Panc1 (cell line): Measurements from ENCODE around the gene IFT122. TPM values are rescaled to one million over a fixed set of nuclear protein-coding genes. Genes with fewer than 3 reads are reported as not detected.
"Not testable (repeated sequence)": the region's sequence is repeated elsewhere in the genome, so short reads cannot be mapped to it uniquely, and the experiment has no call there.

Source experiments
- ATAC-seq: fragments of 200-7000 bp; cut with Tn5 transposase; 2 replicates; pipeline ENCODE4 v1.9.1; 2020; ENCODE audit warnings: mild to moderate bottlenecking, moderate library complexity
- BruUV-seq: library from RNA; stranded (reverse); fragments of 400-500 nt; replicated peaks from 2 replicates; lab custom pipeline; 2021; lab: Mats Ljungman, UMichigan
- CTCF ChIA-PET: fragments of 300-600 bp; sonication (Branson Sonifier 250); formaldehyde crosslinking; loops from one replicate; lab custom pipeline; 2022; ENCODE audit warnings: antibody characterized with exemption; lab: Charles Lee
- POLR2A ChIA-PET: fragments of 300-600 bp; sonication (Branson Sonifier 250); formaldehyde crosslinking; loops from one replicate; lab custom pipeline; 2022; ENCODE audit warnings: antibody characterized with exemption; lab: Charles Lee
- DNase-seq: peaks from one replicate; pipeline ENCODE4 v3.0.0-alpha.2; 2010; ENCODE audit warnings: low read depth, low spot score
- H3K27ac ChIP-seq: 2 replicates; pipeline ENCODE4 v1.5.1; 2011; ENCODE audit warnings: mild to moderate bottlenecking, low read length, inconsistent platforms
- H3K27me3 ChIP-seq: fragments of 200-500 bp; sonication (Bioruptor generic); 2 replicates; pipeline ENCODE4 v1.6.0; 2014; ENCODE audit warnings: low read length, inconsistent platforms; ENCODE audit not compliant: control insufficient read depth, insufficient read depth
- H3K36me3 ChIP-seq: fragments of 200-500 bp; sonication (Bioruptor generic); 2 replicates; pipeline ENCODE4 v1.5.1; 2014; ENCODE audit warnings: inconsistent platforms, mild to moderate bottlenecking, low read length, moderate library complexity; ENCODE audit not compliant: control insufficient read depth, insufficient read depth
- H3K4me1 ChIP-seq: 2 replicates; pipeline ENCODE4 v1.5.1; 2011; ENCODE audit warnings: inconsistent platforms, mild to moderate bottlenecking, low read length, moderate library complexity; ENCODE audit not compliant: control insufficient read depth, insufficient read depth
- H3K4me3 ChIP-seq, 2 experiments: 2 replicates each; pipeline ENCODE4 v1.5.1; 2011 to 2012; ENCODE audit warnings: low read depth in 2 of 2, low read length in 2 of 2, mild to moderate bottlenecking in 2 of 2, inconsistent platforms in 1 of 2, moderate library complexity in 1 of 2
- H3K9me3 ChIP-seq: fragments of 200-500 bp; sonication (Bioruptor generic); 2 replicates; pipeline ENCODE4 v1.5.1; 2014; ENCODE audit warnings: low read depth, mild to moderate bottlenecking, inconsistent platforms, low read length, moderate library complexity; ENCODE audit not compliant: control insufficient read depth, insufficient read depth
- CTCF ChIP-seq: fragments of 450-650 bp; IDR thresholded peaks from 2 replicates; pipeline ENCODE4 v1.5.1; 2017; ENCODE audit warnings: mild to moderate bottlenecking
- POLR2AphosphoS5 ChIP-seq: IDR thresholded peaks from 2 replicates; pipeline ENCODE4 v1.6.1; 2012; ENCODE audit warnings: mild to moderate bottlenecking, low read depth, low read length, moderate library complexity
- SIN3A ChIP-seq: IDR thresholded peaks from 2 replicates; pipeline ENCODE4 v1.6.1; 2012; ENCODE audit warnings: low read depth, mild to moderate bottlenecking, low read length, moderate library complexity, borderline replicate concordance; ENCODE audit not compliant: insufficient read depth
- TCF7L2 ChIP-seq: IDR thresholded peaks from 2 replicates; pipeline ENCODE4 v1.6.1; 2011; ENCODE audit warnings: mild to moderate bottlenecking, low read depth, low read length, inconsistent platforms
- in situ Hi-C: cut with HindIII; loops from 2 replicates; pipeline ENCODE4 v1.10.0; 2016; ENCODE audit warnings: low sequenced_read_pairs, low pct_unique_long_range_greater_than_20kb
- intact Hi-C: fragments of 100-400 bp; cut with micrococcal nuclease; formaldehyde crosslinking; loops from one replicate; pipeline ENCODE4 v1.10.0; 2022; ENCODE audit not compliant: unreplicated experiment
- total RNA-seq: library from RNA; stranded (reverse); gene quantifications from one replicate; pipeline ENCODE4 v1.2.1, GENCODE V29; 2021; ENCODE audit not compliant: unreplicated experiment
- TF ChIP-seq, protein P1 (sequence below), 2 experiments: IDR thresholded peaks; 2 replicates each; pipeline ENCODE4 v1.6.1; 2011 to 2012; ENCODE audit warnings: low read depth in 2 of 2, control low read depth in 1 of 2, low read length in 1 of 2, mild to moderate bottlenecking in 1 of 2, moderate library complexity in 1 of 2; ENCODE audit not compliant: insufficient read depth in 1 of 2

Gene IFT122
- total RNA-seq, 1 experiment from 2014 or later, result 52.4 TPM

DNA sequence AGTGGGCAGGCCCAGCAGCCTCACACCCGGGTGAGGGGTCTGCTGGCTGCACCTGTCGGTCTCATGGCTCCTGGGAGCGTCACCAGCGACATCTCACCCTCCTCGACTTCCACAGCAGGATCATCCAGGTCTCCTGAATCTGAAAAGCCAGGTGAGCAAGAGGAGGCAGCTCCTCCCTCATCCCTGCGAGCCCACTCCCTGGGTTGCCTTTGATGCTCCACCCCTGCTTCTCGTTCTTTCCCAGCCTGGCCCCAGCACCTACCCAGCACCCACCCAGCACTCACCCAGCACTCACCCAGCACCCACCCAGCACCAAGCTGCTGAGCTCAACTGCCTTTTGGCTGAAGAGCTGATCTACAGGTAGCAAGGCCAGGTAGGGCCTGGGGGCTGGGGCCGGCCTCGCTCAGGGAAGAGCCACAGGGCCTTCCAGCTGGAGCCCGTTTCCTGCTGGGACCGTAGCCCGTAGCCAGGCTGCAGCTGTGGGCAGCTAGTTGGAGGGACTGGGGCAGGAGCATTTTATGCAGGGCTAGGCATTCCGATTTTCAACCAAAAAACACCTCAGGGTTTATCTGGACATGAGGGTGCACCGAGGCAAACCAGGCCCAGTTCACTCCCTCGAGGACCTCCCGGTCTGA lies 103.2 kb downstream of the IFT122 start, which contains the start of gene H1-8:
Gene H1-8 (plus strand): TSS at position 20 of the 635 bp plus-strand sequence. CDS start 44 bp downstream, at position 64.
- intact Hi-C loops, result no loop called here
- H3K4me1 ChIP-seq, result no peaks in the 10 kb centered on the region
- H3K27me3 ChIP-seq, result no peaks in the 10 kb centered on the region
- TF ChIP-seq SIN3A (no peak), TCF7L2 (no peak), CTCF (no peak), POLR2AphosphoS5 (no peak)
- TF ChIP-seq, protein P1, sequence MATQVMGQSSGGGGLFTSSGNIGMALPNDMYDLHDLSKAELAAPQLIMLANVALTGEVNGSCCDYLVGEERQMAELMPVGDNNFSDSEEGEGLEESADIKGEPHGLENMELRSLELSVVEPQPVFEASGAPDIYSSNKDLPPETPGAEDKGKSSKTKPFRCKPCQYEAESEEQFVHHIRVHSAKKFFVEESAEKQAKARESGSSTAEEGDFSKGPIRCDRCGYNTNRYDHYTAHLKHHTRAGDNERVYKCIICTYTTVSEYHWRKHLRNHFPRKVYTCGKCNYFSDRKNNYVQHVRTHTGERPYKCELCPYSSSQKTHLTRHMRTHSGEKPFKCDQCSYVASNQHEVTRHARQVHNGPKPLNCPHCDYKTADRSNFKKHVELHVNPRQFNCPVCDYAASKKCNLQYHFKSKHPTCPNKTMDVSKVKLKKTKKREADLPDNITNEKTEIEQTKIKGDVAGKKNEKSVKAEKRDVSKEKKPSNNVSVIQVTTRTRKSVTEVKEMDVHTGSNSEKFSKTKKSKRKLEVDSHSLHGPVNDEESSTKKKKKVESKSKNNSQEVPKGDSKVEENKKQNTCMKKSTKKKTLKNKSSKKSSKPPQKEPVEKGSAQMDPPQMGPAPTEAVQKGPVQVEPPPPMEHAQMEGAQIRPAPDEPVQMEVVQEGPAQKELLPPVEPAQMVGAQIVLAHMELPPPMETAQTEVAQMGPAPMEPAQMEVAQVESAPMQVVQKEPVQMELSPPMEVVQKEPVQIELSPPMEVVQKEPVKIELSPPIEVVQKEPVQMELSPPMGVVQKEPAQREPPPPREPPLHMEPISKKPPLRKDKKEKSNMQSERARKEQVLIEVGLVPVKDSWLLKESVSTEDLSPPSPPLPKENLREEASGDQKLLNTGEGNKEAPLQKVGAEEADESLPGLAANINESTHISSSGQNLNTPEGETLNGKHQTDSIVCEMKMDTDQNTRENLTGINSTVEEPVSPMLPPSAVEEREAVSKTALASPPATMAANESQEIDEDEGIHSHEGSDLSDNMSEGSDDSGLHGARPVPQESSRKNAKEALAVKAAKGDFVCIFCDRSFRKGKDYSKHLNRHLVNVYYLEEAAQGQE (IDR thresholded peaks at IDR 0.05; ENCODE audit: insufficient read depth in 1 of 2, low read depth in 2 of 2, low read length in 1 of 2), result no peak
- in situ Hi-C loops, result no loop called here
- DNase-seq (no peak), ATAC-seq (peak; percentile 19; the same call in 1 of the 2 replicates)
- ChIA-PET POLR2A (no interaction called here), CTCF (no interaction called here)
- no TSS peak for BruUV-seq
- H3K27ac ChIP-seq, result no peak within 1 kb of the TSS
- no peaks in the 10 kb centered on the region for H3K9me3 ChIP-seq
- no peaks in the 10 kb centered on the region for H3K36me3 ChIP-seq
- no peak within 1 kb of the TSS for H3K4me3 ChIP-seq

DNA sequence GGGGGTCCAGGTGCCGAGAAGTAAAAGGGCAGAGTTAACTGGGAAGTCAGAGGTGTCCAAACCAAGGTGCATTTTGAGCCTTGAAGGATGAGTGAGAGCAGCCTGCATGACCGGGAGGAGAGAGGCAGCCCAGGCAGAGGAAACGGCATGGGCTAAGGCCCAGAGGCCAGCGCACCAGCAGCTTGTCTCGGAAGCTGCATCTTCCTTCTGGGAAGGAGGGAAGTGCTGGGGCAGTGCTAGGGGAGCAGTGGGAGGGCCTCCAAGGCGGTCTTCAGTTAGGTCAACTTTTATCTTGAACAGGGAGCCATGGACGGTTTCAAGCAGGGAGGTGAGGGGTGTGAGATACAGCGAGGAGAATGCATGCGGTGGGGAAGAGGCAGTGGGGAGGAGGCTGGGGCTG lies 104.0 kb downstream of the IFT122 start:
- no peak for DNase-seq
- TF ChIP-seq TCF7L2 (no peak), CTCF (no peak), SIN3A (no peak), POLR2AphosphoS5 (no peak)
- TF ChIP-seq, protein P1 (IDR thresholded peaks at IDR 0.05; ENCODE audit: insufficient read depth in 1 of 2, low read depth in 2 of 2, low read length in 1 of 2), result no peak
- Histone ChIP-seq H3K9me3 (no peaks in the 10 kb centered on the region), H3K27ac (no peak overlapping the region), H3K4me3 (no peak overlapping the region), H3K36me3 (no peaks in the 10 kb centered on the region), H3K4me1 (no peaks in the 10 kb centered on the region), H3K27me3 (no peaks in the 10 kb centered on the region)
- ChIA-PET POLR2A (no interaction called here), CTCF (no interaction called here)
- intact Hi-C loops (no loop called here), in situ Hi-C loops (no loop called here)
- BruUV-seq, result no TSS peak
- ATAC-seq, result no peak

DNA sequence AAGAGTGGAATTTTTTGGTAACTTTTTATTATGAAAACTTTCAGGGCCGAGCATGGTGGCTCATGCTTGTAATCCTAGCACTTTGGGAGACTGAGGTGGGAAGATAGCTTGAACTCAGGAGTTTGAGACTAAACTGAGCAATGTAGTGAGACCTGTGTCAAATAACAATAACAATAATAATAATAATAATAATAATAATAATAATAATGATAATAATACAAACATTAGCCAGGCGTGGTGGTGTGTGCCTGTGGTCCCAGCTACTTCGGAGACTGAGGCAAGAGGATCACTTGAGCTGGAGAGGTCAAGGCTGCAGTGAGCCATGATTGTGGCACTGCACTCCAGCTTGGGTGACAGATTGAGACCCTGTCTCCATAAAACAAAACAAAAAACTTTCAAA lies 105.9 kb downstream of the IFT122 start:
- H3K36me3 ChIP-seq, CTCF ChIA-PET, BruUV-seq, DNase-seq, intact Hi-C loops, H3K4me3 ChIP-seq, H3K4me1 ChIP-seq, H3K9me3 ChIP-seq, ATAC-seq, in situ Hi-C loops, H3K27ac ChIP-seq, H3K27me3 ChIP-seq: not testable (repeated sequence)
- POLR2A ChIA-PET, result interaction anchor here (0.6 kb wide), 1 partner anchor 151 kb away, joined by 9 read pairs; no protein-coding TSS in a partner anchor
